ENCODE results near the gene DHRS1.

The DHRS1 gene

DNA sequence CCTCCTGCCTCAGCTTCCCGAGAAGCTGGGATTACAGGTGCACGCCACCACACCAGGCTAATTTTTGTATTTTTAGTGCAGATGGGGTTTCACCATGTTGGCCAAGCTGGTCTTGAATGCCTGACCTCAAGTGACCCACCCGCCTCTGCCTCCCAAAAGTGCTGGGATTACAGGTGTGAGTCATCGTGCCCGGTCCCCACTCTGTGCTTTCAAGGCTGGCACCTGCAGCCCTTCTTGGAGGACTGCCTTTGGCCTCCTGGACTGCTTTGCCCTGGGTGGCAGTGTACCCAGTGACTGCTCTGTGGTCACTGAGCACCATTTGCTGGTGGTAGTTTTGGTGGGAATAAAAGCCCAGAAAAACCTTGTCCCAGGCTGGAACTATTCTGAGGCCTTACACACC lies 12.6 kb downstream of the DHRS1 start:
- Histone ChIP-seq H3K4me3 (ENCODE audit: low read length) (no peak overlapping the region), H3K4me1 (ENCODE audit: insufficient read depth, low read length) (no peaks in the 10 kb centered on the region), H3K9me3 (ENCODE audit: insufficient read depth, low read depth, low read length) (no peaks in the 10 kb centered on the region), H3K9ac (ENCODE audit: low read depth, low read length) (no peak overlapping the region), H3K36me3 (ENCODE audit: insufficient read depth, low read depth, low read length) (peaks cover 8% of the 10 kb centered on the region), H3K27me3 (ENCODE audit: insufficient read depth, low read length) (no peaks in the 10 kb centered on the region), H3K27ac (ENCODE audit: low read length) (no peak overlapping the region)

DNA sequence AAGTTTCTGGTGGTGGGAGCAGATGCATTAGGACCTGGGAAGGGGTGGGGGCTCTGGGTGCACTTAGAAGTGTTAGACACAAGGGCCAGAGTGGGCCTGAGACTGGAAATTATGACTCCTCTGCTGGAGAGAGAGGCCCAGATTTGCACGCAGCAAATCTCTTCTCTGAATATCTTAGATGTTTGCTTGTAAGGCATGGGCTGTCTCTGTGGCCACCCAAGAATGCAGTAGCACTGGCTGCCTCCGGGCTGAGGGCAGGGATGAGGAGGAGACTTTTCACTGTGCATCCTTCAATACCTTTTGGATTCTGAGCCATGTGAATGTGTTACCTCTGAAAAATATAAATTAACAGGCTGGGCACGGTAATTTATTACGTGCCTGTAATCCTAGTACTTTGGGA lies 14.2 kb downstream of the DHRS1 start:
- Histone ChIP-seq H3K4me1 (ENCODE audit: insufficient read depth, low read length) (no peaks in the 10 kb centered on the region), H3K4me3 (ENCODE audit: low read length) (no peak overlapping the region), H3K27me3 (ENCODE audit: insufficient read depth, low read length) (no peaks in the 10 kb centered on the region), H3K27ac (ENCODE audit: low read length) (no peak overlapping the region), H3K9ac (ENCODE audit: low read depth, low read length) (no peak overlapping the region; the same call in 1 of the 2 replicates), H3K36me3 (ENCODE audit: insufficient read depth, low read depth, low read length) (no peaks in the 10 kb centered on the region; the same call in 1 of the 2 replicates), H3K9me3 (ENCODE audit: insufficient read depth, low read depth, low read length) (no peaks in the 10 kb centered on the region)

DNA sequence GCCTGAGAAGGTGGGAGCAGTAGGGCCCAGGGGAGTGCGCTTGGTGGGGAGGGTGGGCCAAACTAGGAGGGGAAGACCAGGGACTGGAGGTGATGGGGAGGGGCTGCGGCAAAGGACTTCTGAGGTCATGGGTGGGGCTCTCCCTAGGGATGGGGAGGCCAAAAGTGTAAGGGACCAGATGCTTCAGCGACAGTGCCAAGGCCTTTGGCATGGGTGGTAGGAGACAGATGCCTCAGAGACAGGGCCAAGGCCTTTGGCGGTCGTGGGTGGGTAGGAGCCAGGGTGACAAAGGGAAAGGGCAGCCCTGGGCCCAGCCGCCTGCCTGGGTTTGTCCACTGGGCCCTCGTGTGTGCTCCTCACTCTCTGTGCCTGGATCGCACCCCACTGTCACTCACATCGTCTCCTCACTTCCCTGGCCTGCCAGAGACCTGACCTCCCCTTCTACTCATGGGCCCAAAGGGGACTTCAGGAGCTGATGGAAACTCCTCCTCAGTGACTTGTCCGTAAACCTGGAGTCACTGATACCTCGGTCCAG lies 15.0 kb downstream of the DHRS1 start:
- Histone ChIP-seq H3K27me3 (ENCODE audit: insufficient read depth, low read length) (no peaks in the 10 kb centered on the region), H3K36me3 (ENCODE audit: insufficient read depth, low read depth, low read length) (no peaks in the 10 kb centered on the region), H3K4me1 (ENCODE audit: insufficient read depth, low read length) (no peaks in the 10 kb centered on the region), H3K9me3 (ENCODE audit: insufficient read depth, low read depth, low read length) (no peaks in the 10 kb centered on the region), H3K4me3 (ENCODE audit: low read length) (no peak overlapping the region), H3K9ac (ENCODE audit: low read depth, low read length) (no peak overlapping the region), H3K27ac (ENCODE audit: low read length) (no peak overlapping the region)

DNA sequence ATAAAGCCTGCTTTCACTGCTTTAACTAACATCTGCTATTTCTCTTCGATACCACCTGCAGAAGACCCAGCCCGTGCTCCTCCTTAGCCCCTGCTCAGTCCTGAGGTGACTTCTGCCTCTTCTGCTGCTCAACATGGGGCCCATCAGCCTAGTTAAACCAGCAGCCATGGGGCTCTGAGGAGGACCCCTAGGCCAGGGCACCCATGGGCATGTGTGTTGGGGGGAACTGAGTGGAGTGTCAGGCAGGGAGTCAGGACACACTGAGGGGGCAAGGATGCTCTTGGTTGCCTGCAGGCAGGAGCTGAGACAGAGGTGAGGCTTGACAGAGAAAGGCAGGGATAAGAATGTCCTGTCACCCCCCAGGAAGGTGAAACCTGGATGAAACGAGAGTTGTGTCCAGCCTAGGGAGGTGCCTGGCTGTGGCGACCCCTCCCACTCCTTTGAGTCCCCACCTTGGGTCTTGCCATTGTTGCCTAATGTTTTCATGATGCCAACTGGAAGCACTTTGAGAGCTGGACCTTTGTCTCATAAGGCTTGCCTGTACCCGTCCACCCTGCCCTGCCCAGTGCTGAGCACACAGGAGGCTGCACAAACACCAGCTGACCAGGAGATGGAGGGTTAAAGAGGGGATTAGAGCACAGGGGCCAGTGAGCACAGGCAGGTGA lies 15.7 kb downstream of the DHRS1 start:
- H3K9ac ChIP-seq (ENCODE audit: low read depth, low read length) = no peak overlapping the region
- H3K27me3 ChIP-seq (ENCODE audit: insufficient read depth, low read length) = no peaks in the 10 kb centered on the region
- H3K4me3 ChIP-seq (ENCODE audit: low read length) = no peak overlapping the region
- H3K4me1 ChIP-seq (ENCODE audit: insufficient read depth, low read length) = no peaks in the 10 kb centered on the region
- H3K27ac ChIP-seq (ENCODE audit: low read length) = no peak overlapping the region
- no peaks in the 10 kb centered on the region for H3K9me3 ChIP-seq (ENCODE audit: insufficient read depth, low read depth, low read length)
- H3K36me3 ChIP-seq (ENCODE audit: insufficient read depth, low read depth, low read length) = no peaks in the 10 kb centered on the region

DNA sequence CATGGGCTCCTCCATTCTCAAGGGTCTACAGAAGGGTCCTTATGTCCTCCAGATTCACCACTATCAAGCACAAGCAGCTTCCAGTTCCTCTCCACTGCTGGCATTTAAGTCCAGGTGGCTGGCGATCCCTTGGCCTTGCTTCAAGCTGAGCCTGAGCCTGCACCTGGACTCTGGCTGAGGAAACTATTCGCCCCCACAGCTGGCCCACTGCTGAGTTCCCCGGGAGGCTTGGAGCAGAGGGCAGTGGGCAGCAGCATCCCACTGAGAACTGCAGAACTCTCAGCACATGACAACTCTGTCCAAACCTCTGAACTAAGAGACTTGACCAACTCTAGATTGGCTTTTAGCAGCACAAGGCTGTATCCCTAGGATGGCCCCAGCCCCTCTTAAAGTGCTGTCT lies 16.8 kb downstream of the DHRS1 start:
- no peaks in the 10 kb centered on the region for H3K36me3 ChIP-seq (ENCODE audit: insufficient read depth, low read depth, low read length)

DNA sequence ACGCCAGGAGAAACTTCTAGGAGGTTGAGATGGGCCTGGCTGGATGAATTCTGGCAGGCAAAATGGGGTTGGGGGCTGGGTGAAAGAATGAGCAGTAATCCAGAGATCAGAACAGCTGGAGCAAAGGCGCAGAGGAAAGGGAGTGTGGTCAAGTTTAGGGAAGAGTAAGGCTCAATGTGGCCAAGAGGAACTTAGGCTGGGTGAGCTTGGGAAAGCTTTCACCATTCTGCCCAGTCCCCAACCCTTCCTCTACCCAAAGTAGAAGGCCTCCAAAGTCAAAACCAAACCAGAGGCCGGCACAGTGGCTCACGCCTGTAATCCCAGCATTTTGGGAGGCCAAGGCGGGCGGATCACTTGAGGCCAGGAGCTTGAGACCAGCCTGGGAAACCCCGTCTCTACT lies 17.9 kb downstream of the DHRS1 start:
- Histone ChIP-seq H3K36me3 (ENCODE audit: insufficient read depth, low read depth, low read length) (no peaks in the 10 kb centered on the region), H3K27ac (ENCODE audit: low read length) (no peak overlapping the region), H3K9me3 (ENCODE audit: insufficient read depth, low read depth, low read length) (no peaks in the 10 kb centered on the region), H3K4me1 (ENCODE audit: insufficient read depth, low read length) (no peaks in the 10 kb centered on the region), H3K27me3 (ENCODE audit: insufficient read depth, low read length) (no peaks in the 10 kb centered on the region), H3K4me3 (ENCODE audit: low read length) (no peak overlapping the region), H3K9ac (ENCODE audit: low read depth, low read length) (no peak overlapping the region)

More for the DNA sequence above, 16.8 kb downstream of the DHRS1 start:
- H3K4me1 ChIP-seq (ENCODE audit: insufficient read depth, low read length) = no peaks in the 10 kb centered on the region
- H3K4me3 ChIP-seq (ENCODE audit: low read length) = no peak overlapping the region
- H3K27ac ChIP-seq (ENCODE audit: low read length) = no peak overlapping the region
- H3K27me3 ChIP-seq (ENCODE audit: insufficient read depth, low read length) = no peaks in the 10 kb centered on the region
- no peak overlapping the region for H3K9ac ChIP-seq (ENCODE audit: low read depth, low read length)
- H3K9me3 ChIP-seq (ENCODE audit: insufficient read depth, low read depth, low read length) = no peaks in the 10 kb centered on the region

DNA sequence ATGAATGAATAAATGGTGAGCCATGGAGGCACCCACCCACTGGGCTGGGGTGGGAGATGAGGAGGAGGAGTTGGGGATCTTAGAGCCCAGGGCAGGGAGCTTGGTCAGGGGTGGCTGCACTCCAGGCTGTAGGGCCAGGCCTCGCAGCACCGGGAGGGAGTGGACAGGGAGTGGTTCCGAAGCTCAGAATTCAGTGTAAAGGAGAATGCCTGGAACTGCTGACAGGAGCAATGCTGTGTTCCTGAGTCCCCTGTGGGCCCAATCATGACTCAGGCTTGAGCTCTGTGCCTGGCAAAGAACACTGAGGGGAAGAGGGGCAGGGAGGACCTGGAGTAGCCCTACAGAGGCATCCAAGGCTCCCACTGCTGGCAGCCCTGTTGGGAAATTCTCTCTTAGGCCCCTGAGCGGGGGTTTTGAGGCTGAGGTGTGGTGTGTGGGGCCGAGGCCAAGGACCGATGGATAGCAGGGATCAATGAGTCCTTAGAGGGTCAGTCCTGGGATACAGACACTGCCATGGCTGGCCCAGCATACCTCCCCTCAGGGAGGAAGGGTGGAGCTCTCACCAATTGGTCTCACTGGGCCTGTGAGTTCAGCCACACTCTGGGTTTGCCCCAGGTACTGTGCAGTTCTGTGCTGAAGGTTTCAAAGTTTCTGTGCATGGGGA lies 18.7 kb downstream of the DHRS1 start:
- H3K9ac ChIP-seq (ENCODE audit: low read depth, low read length) = no peak overlapping the region
- H3K9me3 ChIP-seq (ENCODE audit: insufficient read depth, low read depth, low read length) = no peaks in the 10 kb centered on the region
- H3K4me1 ChIP-seq (ENCODE audit: insufficient read depth, low read length) = no peaks in the 10 kb centered on the region
- no peak overlapping the region for H3K4me3 ChIP-seq (ENCODE audit: low read length)
- H3K36me3 ChIP-seq (ENCODE audit: insufficient read depth, low read depth, low read length) = no peaks in the 10 kb centered on the region
- H3K27ac ChIP-seq (ENCODE audit: low read length) = no peak overlapping the region
- H3K27me3 ChIP-seq (ENCODE audit: insufficient read depth, low read length) = no peaks in the 10 kb centered on the region

DNA sequence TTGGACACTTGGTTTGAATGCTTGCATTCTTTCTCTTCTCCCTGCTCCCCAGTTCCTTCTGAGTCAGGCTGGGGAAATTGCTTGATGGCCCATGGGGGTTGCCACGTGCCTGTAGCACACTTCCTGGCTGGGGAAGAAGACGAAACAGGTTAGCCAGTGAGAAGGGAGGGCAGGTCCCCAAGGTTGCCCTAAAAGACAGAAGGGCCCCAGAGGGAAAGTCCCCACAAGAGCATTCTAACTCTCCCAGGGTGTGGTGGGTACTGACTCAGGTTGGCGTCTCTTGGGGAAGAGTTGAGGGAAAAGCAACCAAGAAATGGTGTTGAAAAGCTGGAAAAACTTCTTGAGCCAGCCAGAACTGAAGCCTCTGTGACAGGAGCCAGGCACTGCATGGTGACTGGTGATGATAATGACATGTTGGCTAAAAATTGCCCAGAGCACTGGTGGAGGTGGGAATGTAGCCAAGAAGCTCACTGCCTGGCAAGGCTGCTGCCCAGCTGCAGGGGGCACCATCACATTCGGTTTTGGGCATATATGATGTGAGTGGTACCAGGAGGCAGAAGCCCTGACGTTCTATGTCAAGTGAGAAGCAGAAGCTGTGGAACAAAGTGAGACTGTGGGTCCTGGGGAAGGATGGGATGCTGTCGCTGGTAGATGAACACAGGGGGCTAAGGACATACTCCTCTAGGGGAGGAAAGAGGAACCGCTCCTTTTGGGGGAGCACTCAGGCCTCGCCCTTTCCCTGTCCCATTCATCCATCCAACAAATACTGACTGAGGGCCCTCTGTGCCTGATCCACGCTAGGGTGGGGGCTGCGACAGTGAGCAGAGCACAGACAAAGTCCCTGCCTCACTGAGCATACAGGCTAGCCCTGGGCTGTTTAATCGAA lies 20.0 kb downstream of the DHRS1 start:
- Histone ChIP-seq H3K9me3 (ENCODE audit: insufficient read depth, low read depth, low read length) (no peaks in the 10 kb centered on the region), H3K27me3 (ENCODE audit: insufficient read depth, low read length) (no peaks in the 10 kb centered on the region), H3K9ac (ENCODE audit: low read depth, low read length) (no peak overlapping the region; the same call in 1 of the 2 replicates), H3K4me3 (ENCODE audit: low read length) (no peak overlapping the region), H3K27ac (ENCODE audit: low read length) (no peak overlapping the region), H3K36me3 (ENCODE audit: insufficient read depth, low read depth, low read length) (no peaks in the 10 kb centered on the region), H3K4me1 (ENCODE audit: insufficient read depth, low read length) (no peaks in the 10 kb centered on the region)

DNA sequence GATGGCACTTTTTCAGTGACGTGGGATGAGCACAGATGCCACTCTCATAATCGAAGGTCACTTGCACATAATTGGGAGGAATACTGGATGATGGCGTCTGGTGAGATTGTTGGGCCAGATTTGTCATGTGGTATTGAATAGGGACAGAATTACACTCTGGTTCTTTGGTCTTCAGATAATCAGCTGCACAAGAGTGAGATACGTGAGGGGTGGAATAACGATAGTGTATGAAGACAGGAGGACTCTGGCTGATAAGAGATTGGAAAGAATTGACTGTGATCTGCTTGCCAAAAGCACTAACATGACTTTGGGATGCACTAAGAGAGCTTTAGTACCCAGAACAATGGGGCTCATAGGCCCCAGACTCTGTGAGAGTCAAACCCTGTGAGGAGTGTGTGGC lies 21.2 kb downstream of the DHRS1 start:
- Histone ChIP-seq H3K27me3 (ENCODE audit: insufficient read depth, low read length) (no peaks in the 10 kb centered on the region), H3K27ac (ENCODE audit: low read length) (no peak overlapping the region), H3K4me3 (ENCODE audit: low read length) (no peak overlapping the region), H3K9ac (ENCODE audit: low read depth, low read length) (no peak overlapping the region), H3K4me1 (ENCODE audit: insufficient read depth, low read length) (no peaks in the 10 kb centered on the region; the same call in 1 of the 2 replicates), H3K36me3 (ENCODE audit: insufficient read depth, low read depth, low read length) (no peaks in the 10 kb centered on the region), H3K9me3 (ENCODE audit: insufficient read depth, low read depth, low read length) (no peaks in the 10 kb centered on the region)

DNA sequence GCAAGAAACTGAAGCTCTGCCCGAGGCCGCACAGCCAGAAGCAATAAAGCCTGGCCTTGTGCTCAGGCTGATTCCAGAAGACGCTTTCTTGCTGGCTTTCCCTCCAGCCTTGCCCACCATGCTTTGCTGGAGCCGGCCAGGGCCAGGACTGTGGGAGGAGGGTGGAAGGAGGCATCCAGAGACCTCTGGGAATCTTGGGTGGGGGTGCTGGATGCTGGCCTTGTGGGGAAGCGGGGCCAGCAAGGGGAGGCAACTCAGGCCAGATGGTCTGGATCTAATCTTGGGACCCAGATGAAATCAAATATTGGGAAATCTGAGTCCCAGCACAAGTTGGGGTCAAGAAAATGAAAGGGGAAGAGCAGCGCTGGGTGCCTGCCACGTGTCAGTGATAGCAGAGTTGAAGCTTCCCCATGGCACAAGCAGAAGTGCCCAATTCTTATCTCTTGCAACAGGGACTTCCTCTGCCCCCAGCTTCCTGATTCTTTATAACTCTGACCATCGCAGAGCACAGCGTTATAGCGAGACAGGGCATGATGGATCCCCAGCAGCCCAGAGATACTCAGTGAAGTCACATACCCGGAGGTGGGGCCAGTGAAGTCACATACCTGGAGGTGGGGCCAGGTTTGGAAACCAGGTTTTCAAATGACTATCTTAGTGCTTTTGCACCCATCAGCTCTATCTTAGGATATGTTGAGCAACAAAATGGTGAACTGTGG lies 21.8 kb downstream of the DHRS1 start:
- Histone ChIP-seq H3K36me3 (ENCODE audit: insufficient read depth, low read depth, low read length) (no peaks in the 10 kb centered on the region), H3K27me3 (ENCODE audit: insufficient read depth, low read length) (no peaks in the 10 kb centered on the region), H3K4me3 (ENCODE audit: low read length) (no peak overlapping the region), H3K4me1 (ENCODE audit: insufficient read depth, low read length) (no peaks in the 10 kb centered on the region; the same call in 1 of the 2 replicates), H3K9ac (ENCODE audit: low read depth, low read length) (no peak overlapping the region), H3K27ac (ENCODE audit: low read length) (no peak overlapping the region), H3K9me3 (ENCODE audit: insufficient read depth, low read depth, low read length) (no peaks in the 10 kb centered on the region)

DNA sequence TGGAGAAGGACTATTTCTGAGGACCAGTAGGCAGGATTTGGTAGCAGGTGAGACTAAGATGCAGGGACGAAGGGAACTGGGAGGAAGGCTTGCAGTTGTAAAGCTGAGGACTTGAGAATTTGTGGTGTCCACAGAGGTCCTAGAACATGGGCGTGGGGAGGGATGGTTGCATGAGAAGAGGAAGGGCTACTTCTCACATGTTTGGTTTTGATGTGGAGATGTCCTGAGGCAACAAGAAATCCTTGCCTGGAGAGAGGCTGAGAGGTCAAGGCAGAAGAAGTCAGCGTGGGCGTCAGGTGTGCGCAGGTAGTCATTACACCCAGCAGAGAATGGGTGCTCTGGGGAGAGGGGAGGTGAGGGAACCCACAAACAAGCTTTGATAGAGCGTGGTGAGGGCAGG lies 22.5 kb downstream of the DHRS1 start:
- Histone ChIP-seq H3K27me3 (ENCODE audit: insufficient read depth, low read length) (no peaks in the 10 kb centered on the region), H3K9ac (ENCODE audit: low read depth, low read length) (no peak overlapping the region), H3K4me1 (ENCODE audit: insufficient read depth, low read length) (no peaks in the 10 kb centered on the region; the same call in 1 of the 2 replicates), H3K27ac (ENCODE audit: low read length) (no peak overlapping the region), H3K4me3 (ENCODE audit: low read length) (no peak overlapping the region), H3K36me3 (ENCODE audit: insufficient read depth, low read depth, low read length) (no peaks in the 10 kb centered on the region), H3K9me3 (ENCODE audit: insufficient read depth, low read depth, low read length) (no peaks in the 10 kb centered on the region)
